Umbilical cord (tissue), 2 donors: ENCODE measurements around the gene MACROD2. TPM values are rescaled to one million over a fixed set of nuclear protein-coding genes. Genes with fewer than 3 reads are reported as not detected.

ENCODE experiments used
- DNase-seq: peaks from one replicate; pipeline ENCODE4 v3.0.0-alpha.2; 2015; ENCODE audit warnings: low spot score
- total RNA-seq: library from RNA; depleted of rRNA; stranded (reverse); fragments of >200 nt; gene quantifications from one replicate; pipeline ENCODE4 v1.2.3, GENCODE V29; 2014; ENCODE audit warnings: low replicate concordance; ENCODE audit not compliant: insufficient read depth

Gene MACROD2
- total RNA-seq, 1 donor from 2014 or later, result 69.6 TPM

DNA sequence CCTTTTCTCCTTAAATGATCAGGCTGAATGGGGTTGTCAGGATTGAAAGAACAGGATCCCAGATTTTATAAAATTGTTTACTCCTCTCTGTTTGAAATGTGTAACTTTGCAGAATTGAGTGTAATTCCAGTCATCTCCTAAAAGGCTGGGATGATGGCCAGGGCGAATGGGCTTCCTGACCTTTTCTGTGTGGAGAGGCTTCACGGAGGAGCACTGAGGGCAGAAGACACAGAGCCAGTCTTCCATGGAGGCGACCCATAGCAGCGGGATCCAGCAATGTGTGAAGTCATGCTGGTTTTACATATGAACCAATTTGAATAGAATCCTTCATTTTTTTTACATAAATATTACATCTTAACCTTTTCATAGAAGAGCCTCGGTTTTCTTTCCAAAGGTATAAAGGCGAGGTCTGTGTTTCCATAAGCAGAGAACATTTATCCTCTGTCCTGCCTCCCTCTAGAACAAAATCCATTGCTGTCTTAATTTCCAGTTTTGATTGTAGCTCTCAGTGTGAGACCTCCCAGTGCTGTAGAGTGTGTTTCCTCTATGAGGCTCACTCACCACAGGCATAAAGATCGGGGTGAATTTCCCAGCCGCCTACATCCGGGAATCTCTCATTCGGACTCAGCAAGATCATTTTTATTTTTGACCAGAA lies 711.8 kb downstream of the MACROD2 start:
- no peak for DNase-seq

DNA sequence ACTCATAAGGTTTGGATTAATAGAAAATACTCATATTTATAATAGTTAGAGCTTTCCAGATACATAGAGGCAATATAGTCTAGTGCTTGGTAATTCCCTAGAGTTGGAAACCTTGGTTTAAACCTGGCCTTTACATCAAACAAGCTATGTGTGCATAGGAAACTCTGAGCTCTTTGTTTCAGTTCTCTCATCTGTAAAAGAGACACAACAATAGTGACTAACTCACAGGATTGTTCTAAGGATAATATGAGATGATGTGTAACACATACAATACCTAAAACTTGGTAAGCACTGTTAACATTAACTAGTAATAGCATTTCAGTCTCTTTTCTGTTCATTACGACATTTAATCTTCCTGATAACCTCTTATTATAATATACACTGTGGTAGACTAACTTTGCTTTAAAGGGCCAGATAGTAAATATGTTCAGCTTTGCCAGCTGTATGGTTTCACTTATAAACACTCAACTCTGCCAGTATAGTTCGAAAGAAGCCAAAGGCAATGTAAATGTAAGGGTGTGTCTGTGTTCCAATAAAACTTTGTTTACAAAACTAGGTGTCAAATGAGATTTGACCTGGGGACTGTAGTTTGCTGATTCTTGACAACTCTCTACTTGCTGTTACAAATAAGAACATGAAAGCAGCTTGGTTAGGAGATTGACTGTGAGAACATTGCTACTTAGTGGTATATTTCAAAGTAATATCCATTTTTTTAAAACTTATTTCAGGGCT lies 712.7 kb downstream of the MACROD2 start:
- DNase-seq, result no peak

DNA sequence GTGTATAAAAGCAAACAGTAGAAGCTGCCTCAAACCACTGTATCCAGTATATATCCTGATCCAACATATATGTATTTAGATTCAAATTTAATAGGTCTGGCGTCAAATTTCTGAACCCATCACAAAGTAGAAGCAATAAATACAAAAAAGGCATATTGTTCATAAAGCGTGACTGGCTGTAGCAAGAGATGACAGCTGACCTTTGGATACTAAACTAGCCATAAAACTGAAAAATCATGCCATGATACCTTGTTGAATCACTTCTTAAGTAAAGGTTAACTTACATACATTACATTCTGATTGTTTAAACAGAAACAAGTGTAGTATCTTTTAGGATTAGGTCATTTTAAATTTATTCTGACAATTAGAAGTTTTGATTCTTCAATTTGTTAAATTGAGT lies 714.1 kb downstream of the MACROD2 start:
- no peak for DNase-seq

DNA sequence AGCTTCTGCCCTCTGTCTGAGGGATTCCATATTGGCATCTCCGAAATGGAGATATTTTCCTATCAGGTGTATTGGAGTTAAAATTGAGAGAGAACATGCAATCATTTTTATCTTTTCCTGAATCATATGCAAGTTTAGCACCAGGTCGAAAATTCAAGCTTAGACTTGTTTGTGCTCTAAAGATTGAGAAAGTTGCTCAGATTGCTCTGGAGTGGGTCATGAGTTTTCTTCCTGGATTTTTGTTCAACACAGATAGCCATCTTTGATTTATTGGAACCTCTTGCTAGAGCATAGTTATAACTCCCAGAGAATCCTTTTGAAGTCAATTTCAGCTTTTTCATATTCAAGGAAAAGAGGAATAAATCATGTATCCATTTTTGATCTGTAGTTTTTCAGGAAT lies 715.6 kb downstream of the MACROD2 start:
- DNase-seq, result peak; percentile 64

DNA sequence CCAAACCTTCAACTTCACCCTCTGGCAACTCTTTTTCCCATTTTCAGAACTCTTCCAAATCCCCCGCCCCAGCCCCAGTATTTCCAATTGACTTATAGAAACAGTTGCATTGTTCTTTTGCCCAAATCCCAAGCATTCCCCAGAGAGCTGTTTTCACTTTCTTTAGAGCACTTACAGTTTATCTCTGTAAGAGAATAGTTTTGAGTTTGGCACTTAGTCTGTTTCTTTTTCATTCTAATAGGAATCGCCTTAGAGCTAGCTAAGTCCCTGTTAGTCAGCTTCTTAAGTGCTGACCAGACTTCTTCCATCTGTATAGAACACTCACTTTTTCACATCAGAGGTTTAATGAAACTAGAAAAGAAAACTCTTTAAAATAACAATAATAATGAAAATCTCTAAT lies 716.3 kb downstream of the MACROD2 start:
- peak; percentile 71 for DNase-seq

DNA sequence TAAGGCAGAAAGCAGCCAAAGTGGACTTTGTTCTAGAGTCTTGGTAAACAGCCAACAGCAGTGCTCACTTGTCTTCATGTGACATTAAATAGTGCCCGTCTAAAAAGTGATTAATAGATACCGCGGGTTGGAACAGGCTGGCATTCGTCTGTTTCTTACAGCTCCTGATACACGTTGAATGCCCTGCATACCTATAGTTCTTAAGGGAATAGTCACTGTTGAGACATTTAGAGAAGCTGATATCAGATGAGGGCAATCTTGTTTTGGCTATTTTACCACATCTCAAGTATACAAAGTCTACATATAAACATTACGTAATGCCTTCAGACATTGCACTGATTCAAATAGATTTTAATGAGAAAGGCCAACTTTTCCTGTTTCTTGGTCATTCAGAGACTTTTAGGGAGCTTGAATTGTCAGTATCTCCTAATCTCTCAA lies 717.0 kb downstream of the MACROD2 start:
- peak; percentile 84 for DNase-seq

DNA sequence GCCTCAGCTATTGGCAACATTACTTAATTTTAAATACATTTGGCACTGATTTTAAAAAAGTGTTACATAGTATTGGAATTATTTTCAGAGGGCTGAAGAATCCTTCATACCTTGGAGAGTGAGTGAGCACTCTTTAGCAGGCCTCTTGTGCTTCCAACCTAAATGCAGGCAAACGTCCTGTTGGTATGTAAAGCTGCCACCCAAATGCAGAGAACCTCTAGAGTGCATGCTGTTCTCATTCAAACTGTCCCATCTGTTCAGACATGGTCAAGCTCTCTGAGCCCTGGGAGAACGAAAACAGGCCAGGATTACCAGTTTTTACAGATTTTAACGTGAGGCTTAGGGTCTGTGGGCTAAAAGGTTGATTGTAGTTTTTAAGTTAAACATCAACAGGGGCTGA lies 720.1 kb downstream of the MACROD2 start:
- DNase-seq, result no peak

DNA sequence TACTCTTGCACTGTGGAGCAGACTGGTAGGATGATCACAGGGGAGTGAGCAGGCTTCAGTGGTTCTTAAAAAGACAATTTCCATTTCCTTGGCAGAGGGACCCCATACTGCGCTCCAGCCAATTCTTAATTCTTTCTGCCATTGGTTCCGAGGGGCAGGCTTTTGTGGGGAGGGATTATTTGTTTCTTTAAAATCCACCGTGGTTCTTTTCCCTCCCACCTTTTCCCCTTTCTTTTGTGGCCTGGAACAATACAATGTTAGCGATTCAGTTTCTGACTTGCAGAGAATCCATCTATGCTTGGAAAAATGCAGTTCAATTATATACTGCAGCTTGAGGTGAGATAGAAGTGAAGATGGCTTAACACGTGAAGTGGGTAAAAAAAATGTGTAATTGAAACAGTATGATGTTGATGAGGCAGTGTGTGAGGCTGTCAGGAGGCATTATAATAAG lies 721.1 kb downstream of the MACROD2 start:
- no peak for DNase-seq

DNA sequence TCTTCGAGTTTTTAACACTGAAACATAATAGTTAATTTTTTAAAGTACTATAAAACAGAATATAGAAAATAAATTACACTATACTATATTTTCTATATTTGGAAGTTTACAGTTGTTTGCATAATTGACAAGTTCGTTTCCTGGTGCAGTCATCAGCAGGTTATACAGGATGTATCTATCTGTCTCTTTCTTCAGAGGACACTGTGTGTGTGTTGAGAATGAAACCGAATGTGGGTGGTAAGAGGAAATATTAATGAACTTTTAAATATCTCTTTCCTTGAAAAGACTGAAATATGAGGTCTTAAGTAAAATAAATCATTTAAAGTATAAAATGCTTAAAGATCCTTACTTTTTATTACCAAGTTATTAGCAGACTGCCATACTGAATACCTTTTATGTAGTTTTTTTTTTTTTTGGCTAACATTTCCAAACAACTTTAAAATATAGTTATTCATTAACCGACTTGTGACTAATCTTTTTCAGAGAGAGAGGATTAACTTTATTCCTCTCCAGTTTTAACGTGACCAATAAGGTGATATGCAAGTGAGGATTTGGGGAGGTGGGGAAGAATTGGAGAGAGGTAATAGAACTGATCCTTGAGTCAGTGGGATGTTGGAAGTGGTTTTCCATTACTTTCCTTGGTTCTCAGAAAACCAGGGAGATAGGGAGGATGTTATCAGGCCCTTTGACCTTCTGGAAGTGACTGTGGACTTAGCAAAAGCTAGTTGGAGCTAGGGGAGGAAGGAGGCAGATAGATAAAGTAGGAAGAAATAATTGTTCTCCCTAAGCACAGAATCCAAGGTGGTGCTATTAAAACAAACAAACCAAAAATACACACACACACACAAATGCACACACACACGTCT lies 722.1 kb downstream of the MACROD2 start:
- DNase-seq, result no peak

DNA sequence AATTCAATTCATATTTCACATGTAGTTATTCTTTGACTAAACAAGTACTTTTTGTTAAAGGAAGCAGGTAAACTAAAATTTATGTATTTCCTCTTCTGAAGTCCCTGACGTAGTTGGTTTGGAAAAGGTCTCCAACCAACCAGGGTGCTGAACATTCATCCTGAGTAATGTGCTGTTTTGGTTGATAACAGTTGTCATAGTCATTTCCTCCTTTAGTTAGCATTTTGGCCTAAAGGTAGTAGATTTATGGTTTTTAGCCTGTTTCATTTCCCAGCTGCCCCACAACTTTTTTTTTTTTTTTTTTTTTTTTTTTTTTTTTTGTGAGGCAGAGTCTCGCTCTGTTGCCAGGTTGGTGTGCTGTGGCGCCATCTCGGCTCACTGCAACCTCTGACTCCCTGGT lies 724.9 kb downstream of the MACROD2 start:
- no peak for DNase-seq

DNA sequence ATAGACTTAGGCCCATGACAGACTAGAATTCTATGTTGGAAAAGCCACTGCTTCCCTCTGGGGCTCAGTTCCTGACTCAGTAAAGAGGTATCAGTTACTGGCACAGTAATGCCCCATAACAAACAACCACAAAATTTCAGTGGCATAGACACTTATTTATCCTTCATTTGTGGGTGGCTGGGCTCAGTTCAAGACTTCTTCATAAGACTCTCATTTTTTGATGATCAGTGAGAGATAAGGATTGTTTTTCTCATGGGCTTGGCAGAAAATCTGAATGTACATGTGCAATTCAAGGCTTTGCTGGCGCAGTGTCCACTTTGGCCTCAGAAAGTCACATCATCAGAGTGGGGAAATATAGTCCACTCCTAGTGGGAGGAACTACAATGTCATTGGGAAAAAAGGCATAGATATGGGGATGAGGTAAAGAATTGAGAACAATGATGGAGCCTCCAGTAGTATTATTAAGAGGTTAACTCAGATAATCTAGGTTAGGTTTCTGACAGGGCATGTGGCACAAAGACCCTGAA lies 726.7 kb downstream of the MACROD2 start:
- DNase-seq, result no peak

DNA sequence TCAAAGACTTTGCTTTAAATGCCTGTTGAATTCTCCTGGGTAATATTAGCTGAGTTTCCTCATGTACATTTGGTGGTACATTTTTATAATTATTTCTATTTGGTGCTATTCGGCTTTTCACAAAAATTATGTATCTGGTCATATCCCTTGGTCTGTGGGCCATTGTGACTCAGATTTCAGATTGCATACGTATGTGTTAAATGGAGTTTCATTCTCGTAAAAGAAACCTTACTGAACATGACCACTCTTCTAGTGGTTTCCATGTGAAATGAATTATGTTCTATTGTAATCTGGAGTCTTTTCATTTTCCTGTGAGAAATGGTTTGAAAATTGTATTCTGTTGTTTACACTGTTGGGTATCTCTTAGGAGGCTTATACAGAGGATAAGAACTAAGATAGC lies 728.3 kb downstream of the MACROD2 start:
- DNase-seq, result no peak

DNA sequence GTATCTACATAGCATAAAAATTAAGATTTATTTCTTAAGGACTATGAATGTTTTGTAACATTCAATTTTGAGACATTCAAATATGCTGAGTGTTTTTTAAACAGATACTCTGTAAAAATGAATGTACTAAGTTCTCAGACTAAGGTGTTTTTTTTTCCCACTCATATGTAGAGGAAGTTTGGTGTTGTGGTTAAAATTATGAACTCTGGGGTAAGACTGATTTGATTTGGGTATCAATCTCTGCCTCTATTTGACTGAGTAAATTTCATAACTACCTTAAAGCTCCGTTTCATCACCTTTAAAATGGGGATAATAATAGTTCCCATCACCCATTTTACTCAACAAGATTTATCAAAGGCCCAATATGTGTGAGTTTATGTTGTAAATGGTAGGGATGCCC lies 728.7 kb downstream of the MACROD2 start:
- no peak for DNase-seq

DNA sequence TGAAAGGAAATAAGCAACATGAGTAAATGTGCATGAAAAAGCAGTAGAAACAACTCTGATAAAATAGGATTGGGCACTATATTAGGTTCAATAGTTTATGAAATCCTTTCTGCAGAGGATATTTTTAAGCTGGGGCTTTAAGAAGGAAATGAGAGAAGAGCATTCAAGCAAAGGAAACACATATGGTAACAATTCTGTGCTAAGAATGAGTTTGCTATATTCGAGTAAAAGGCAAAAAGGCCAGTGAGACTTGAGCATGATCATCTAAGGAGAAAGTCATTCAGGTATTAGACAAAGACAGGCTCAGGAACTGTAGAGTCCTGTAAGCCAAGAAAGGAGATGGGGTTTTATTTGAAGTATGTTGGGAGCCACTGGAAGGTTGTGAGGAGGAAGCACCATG lies 729.2 kb downstream of the MACROD2 start:
- peak; percentile 54 for DNase-seq

DNA sequence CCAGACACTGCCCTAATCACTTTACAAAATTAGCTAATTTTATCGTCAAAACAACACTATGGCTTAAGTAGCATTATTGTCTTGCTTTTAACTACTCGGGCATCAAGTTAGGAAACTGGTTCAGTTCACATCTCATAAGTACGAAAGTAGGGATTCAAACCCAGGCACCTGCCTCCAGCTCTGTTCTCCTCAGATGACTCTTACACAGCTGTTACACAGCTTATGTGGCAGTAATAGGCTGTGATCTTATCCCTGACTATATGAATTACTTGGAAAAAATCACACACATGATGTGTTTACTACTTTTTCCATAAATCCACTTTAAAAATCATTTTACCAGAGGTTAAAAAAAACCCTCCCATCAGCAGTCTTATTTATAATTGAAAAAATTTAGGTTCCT lies 731.3 kb downstream of the MACROD2 start:
- DNase-seq, result no peak

DNA sequence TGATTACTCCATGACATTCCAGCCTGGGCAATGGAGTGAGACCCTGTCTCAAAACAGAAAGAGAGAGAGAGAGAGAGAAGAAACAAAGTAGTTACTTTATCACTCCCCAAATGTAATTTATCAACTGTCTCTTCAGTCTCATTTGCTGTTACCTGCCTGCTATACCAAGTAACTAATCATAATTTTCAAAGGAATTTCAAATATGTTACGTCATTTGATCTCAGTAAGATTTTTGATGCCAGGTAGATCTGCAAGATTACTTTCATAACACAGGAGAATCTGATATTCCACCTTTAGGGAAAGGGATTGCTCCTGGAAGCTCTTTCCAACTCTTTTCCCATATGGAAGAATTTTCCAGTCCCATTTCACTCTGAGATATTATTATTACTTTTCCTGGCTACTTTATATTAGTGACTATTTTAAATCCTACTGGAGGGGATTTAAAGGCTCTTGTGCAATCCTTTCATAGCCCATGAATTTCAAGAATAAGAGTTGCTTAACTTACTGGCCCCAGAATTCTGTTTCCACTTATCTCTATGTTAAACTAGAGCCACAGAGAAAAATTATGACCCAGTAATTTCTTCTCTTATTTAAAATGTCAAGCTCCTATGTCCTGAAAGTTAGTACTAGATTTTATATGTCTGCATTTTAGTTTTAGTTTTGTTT lies 732.3 kb downstream of the MACROD2 start:
- no peak for DNase-seq

DNA sequence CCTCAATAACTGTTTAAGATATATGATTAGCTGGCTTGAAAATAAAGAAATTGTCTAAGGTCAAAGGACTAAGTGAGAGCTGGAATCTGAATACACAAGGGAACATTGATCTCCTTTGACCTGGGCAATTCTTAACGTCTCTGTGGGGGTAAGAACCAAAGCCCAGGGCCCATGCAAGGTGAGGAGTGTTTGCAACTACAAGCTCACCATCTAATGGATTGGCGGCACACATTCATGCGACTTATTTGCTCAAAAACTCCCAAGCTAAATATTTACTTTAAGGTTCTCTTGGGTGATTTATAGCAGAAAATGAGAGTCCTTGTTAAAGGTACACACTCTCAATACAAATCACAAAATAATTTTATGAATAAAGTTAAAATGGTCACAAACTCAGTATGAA lies 734.1 kb downstream of the MACROD2 start:
- no peak for DNase-seq

DNA sequence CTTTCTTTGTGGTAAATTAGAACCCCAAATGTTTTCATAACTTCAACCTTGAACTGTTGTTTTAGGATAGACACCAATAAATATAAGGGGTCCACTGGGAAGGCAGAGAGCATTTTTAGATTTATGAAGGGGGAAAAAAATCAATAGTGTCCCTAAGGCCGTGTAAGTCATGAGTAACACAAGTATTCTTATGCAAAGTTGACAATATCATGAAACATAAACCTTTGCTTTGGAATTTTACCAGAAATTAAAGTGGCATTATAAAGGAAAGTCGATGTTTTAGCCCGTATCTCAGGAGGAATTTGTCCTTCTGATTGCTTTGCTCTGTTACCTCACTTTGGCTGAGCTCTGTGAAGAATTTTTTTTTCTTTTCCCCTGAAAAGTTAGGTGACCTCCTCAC lies 737.0 kb downstream of the MACROD2 start:
- no peak for DNase-seq

DNA sequence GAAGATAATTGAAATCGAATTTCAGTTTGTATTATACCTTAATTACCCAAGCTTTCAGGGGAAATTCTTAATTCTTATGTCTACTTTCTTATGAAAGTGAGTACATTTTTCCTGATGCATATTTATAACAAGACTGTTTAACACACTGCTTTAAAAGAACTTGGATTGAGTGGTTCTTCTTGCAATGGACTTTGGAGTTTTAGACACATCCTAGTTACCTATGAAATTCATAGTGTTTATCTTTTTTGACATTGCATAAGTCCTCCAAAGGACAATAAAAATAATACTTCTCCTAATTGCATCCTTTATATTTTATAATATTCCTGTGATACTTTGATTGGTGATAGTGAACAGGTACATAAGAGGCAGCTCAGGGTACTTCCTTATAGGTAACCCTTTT lies 737.7 kb downstream of the MACROD2 start:
- no peak for DNase-seq

DNA sequence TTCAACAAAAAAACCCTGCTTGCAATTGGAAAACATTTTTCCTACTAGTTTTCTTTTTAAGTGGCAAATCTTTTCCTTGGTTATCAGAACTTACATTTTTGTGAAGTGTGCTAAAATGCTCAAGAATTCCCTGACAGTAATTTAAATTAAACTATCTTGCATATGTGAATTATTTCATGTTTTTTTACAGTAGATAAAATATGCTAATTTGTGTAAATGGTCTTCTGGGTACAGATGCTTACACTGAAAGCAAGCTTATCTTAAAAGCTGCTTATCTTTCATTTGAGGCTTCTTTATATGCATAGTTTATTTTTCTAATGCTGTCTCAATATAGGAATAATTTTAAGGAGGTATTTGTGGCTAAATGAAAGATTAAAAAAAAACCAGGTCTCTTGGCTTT lies 745.1 kb downstream of the MACROD2 start:
- DNase-seq, result no peak

DNA sequence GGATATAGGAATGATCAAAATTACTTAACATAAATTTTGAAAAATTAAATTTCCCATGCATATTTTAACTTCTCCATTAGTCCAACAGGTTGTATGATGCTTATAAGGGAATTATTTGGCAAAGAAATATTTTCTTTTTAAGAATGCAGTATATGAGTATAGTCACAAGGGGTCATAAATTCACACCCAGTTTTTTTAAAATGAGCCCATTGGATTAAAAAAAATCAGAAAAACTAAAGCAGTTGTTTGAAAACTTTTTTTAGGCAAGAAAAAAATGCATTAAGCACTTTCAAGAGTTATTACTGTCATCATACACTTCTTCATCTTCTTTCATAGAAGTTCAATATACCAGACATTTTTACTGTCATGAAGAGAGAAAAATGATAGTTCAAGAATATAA lies 746.3 kb downstream of the MACROD2 start:
- DNase-seq, result no peak

DNA sequence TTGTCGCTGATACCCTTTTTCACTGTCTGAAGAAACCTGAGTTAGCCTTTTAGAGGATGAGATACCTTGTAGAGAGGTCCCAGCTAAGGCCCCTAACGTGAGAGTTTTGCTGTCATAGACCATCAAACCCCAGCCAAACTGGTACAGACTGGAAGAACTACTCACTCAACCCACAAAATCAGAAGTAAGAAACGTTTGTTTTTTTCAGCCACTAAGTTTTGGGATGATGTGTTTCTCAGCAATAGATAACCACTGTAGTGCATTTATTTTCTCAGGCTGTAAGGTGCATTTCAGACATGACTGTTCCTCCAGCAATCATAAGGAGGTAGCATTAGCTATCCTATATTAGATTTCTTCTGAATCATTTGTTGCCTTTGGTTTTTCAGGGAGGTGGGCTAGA lies 749.4 kb downstream of the MACROD2 start:
- DNase-seq, result no peak
